Central memory CD8-positive, alpha-beta T cell (primary cell): ENCODE data around the gene EIF5B.
"Not testable (repeated sequence)": the region's sequence is repeated elsewhere in the genome, so short reads cannot be mapped to it uniquely, and the experiment has no call there.

Source experiments
- ATAC-seq: fragments of 150-1000 bp; cut with Tn5 transposase; replicated peaks from 2 replicates; pipeline ENCODE4 v1.10.0; 2022; ENCODE audit warnings: mild to moderate bottlenecking, moderate FRiP score, moderate number of reproducible peaks; ENCODE audit not compliant: poor library complexity, severe bottlenecking; ENCODE audit errors: extremely low read depth
- DNase-seq, 2 donors: peaks; one replicate each; pipeline ENCODE4 v3.0.0; 2021; ENCODE audit warnings: low spot score in 2 of 2
- H3K27ac Mint-ChIP-seq: one replicate; pipeline ENCODE4 v1.8.0; 2022; ENCODE audit warnings: low read depth, mild to moderate bottlenecking, moderate library complexity, mixed read lengths
- H3K27me3 Mint-ChIP-seq: one replicate; pipeline ENCODE4 v1.8.0; 2022; ENCODE audit warnings: mixed read lengths
- H3K36me3 Mint-ChIP-seq: one replicate; pipeline ENCODE4 v1.8.0; 2022; ENCODE audit warnings: mild to moderate bottlenecking, moderate library complexity, mixed read lengths; ENCODE audit not compliant: insufficient read depth
- H3K4me1 Mint-ChIP-seq: one replicate; pipeline ENCODE4 v1.8.0; 2022; ENCODE audit warnings: mixed read lengths
- H3K4me3 Mint-ChIP-seq: one replicate; pipeline ENCODE4 v1.8.0; 2022; ENCODE audit warnings: mild to moderate bottlenecking, moderate library complexity, mixed read lengths
- H3K9me3 Mint-ChIP-seq: one replicate; pipeline ENCODE4 v1.8.0; 2022; ENCODE audit warnings: mixed read lengths

EIF5B gene, protein sequence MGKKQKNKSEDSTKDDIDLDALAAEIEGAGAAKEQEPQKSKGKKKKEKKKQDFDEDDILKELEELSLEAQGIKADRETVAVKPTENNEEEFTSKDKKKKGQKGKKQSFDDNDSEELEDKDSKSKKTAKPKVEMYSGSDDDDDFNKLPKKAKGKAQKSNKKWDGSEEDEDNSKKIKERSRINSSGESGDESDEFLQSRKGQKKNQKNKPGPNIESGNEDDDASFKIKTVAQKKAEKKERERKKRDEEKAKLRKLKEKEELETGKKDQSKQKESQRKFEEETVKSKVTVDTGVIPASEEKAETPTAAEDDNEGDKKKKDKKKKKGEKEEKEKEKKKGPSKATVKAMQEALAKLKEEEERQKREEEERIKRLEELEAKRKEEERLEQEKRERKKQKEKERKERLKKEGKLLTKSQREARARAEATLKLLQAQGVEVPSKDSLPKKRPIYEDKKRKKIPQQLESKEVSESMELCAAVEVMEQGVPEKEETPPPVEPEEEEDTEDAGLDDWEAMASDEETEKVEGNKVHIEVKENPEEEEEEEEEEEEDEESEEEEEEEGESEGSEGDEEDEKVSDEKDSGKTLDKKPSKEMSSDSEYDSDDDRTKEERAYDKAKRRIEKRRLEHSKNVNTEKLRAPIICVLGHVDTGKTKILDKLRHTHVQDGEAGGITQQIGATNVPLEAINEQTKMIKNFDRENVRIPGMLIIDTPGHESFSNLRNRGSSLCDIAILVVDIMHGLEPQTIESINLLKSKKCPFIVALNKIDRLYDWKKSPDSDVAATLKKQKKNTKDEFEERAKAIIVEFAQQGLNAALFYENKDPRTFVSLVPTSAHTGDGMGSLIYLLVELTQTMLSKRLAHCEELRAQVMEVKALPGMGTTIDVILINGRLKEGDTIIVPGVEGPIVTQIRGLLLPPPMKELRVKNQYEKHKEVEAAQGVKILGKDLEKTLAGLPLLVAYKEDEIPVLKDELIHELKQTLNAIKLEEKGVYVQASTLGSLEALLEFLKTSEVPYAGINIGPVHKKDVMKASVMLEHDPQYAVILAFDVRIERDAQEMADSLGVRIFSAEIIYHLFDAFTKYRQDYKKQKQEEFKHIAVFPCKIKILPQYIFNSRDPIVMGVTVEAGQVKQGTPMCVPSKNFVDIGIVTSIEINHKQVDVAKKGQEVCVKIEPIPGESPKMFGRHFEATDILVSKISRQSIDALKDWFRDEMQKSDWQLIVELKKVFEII

DNA sequence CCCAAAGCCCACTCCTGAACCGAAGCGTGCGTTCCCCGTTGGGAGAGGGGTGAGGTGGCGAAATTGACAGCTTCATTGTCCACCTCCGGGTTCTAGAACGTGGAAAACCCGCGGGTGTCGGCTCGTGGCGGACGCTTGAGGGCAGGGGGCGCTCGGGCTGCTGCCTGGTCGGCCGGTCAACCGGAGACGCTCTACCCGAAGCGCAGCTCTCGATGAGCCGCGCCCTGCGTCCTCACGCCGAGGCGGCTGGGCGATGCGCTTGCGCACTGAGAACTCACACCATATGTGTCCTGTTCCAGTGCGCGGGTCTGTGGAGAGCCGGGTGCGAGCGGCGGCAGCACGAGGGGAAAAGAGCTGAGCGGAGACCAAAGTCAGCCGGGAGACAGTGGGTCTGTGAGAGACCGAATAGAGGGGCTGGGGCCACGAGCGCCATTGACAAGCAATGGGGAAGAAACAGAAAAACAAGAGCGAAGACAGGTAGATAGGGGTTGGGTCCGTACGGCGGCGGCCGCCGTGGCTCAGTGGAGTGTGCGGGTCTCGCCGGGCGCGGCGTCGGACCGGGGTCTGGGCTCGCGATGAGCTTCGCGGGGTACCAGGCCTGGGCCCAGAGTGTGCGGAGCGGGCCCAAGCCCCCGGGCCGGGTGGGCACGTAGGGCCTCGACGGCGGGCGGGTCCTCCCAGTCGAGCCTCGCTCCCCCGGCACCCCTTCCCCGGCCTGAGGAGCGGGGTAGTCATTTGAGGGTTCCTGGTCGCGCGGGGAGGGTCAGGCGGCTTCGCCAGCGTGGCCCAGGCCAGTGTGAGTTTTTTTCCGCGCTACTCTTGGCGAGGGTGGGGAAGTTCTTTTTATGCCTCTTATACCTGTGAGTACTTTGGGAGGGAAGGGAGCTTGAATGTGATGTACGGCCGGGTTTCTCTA, at the start of gene EIF5B:
TSS of gene EIF5B (plus strand) at position 277 of the 916 bp plus-strand sequence. CDS start at position 443, 166 bp downstream.
- H3K27me3 Mint-ChIP-seq, result no peaks in the 10 kb centered on the region
- DNase-seq (peak; percentile 80), ATAC-seq (peak; percentile 66)
- peaks cover 36% of the 10 kb centered on the region for H3K4me1 Mint-ChIP-seq
- no peak within 1 kb of the TSS for H3K27ac Mint-ChIP-seq
- H3K9me3 Mint-ChIP-seq, result no peaks in the 10 kb centered on the region
- H3K36me3 Mint-ChIP-seq, result peaks cover 10% of the 10 kb centered on the region
- H3K4me3 Mint-ChIP-seq, result no peak within 1 kb of the TSS

DNA sequence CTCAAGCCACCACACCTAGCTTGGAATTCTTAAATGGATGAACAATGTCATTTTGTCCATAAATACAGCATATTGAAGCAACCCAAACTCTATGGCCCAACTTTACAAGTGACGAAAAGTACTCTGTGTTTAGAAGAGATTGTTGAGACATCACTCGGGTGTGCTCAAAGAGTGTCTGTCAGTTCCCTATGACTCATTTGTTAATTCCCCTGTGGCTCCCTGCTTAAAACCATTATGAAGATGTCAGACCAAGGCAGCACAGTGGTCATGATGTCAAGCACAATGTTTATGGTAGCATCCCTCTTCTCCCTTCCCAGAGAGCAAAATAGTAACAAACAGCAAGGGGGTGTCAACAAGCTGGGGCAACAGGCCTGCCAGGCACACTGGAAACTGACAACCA, 39.2 kb upstream of the EIF5B start:
- no peak overlapping the region for H3K27ac Mint-ChIP-seq
- no peak for ATAC-seq
- peaks cover 2% of the 10 kb centered on the region for H3K36me3 Mint-ChIP-seq
- no peaks in the 10 kb centered on the region for H3K9me3 Mint-ChIP-seq
- no peaks in the 10 kb centered on the region for H3K4me1 Mint-ChIP-seq
- H3K4me3 Mint-ChIP-seq, result no peak overlapping the region
- no peak for DNase-seq
- H3K27me3 Mint-ChIP-seq, result no peaks in the 10 kb centered on the region

DNA sequence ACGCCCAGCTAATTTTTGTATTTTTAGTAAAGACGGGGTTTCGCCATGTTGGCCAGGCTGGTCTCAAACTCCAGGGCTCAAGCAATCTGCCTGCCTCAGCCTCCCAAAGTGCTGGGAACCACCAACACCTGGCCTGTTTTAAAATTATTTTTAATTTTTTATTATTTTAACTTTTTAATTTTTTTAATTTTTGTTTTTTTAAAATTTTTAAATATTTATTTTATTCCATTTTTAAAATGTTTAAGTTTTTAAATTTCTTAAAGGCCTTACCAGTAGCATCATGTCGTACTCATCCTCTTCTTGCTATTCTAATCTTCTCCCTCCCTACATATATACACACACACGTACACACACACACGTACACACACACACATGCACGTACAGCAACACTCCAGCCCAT, 37.6 kb upstream of the EIF5B start:
- DNase-seq (no peak), ATAC-seq (no peak)
- H3K4me1 Mint-ChIP-seq, result no peaks in the 10 kb centered on the region
- H3K9me3 Mint-ChIP-seq, result no peaks in the 10 kb centered on the region
- no peak overlapping the region for H3K27ac Mint-ChIP-seq
- peaks cover 3% of the 10 kb centered on the region for H3K36me3 Mint-ChIP-seq
- no peaks in the 10 kb centered on the region for H3K27me3 Mint-ChIP-seq
- no peak overlapping the region for H3K4me3 Mint-ChIP-seq

DNA sequence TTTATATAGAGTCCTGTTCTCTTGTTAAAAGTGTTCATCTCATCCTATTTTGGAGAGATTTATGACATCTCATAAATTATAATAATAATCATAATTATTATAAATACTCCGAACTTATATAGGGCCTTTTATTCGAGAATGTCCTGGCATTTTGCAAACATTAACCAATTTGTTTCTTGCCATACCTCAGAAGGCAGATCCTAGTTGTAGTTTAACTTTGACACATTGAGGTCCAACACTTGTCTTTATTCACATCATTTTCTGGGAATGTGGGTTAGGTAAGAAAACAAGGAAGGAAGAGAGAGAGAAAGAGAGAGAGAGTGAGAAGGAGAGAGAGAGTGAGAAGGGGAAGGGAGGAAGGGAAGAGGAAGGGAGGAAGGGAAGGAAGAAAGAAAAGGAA, 36.1 kb upstream of the EIF5B start, which contains the start of gene LYG1:
TSS of gene LYG1 (minus strand) at position 101 of the 400 bp plus-strand sequence. CDS start 5,527 bp downstream, outside the sequence.
- not testable (repeated sequence) for H3K9me3 Mint-ChIP-seq

DNA sequence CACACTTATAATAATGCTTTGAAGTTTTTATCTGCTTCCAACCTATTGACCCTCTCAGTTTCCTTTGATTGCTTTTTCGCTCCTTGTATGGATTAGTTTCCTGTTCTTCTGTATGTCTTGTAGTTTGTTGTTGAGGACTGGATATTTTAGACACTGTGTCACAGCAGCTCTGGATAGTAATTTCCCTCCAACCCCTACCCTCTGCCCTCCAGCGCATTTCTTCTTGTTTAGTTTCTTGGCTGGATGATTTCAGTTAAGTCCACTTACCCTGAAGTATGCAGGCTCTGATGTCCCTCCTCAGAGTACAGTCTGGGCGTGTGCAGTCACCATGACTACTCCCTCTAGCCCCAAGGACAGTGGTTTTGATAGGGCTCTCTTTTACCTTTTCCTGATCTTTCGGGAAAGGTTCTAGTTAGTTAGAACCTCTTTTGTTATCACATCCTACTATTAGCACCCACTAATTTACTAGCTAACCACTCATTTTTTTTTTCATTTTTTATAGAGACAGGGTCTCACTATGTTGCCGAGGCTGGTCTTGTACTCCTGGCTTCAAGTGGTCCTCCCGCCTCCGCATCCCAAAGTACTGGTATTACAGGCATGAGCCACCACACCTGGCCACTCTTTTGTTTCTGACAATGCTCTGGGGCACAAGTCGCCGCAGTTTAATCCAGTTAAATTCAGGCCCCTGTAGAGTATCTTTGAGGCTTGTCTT, 19.9 kb upstream of the EIF5B start:
- Mint-ChIP-seq H3K4me3 (no peak overlapping the region), H3K4me1 (no peaks in the 10 kb centered on the region), H3K27ac (no peak overlapping the region), H3K36me3 (peaks cover 36% of the 10 kb centered on the region), H3K9me3 (peaks cover 6% of the 10 kb centered on the region), H3K27me3 (no peaks in the 10 kb centered on the region)
- ATAC-seq (no peak), DNase-seq (no peak)

More for the DNA sequence above, 36.1 kb upstream of the EIF5B start, which contains the start of gene LYG1:
- not testable (repeated sequence) for H3K27me3 Mint-ChIP-seq, ATAC-seq, H3K27ac Mint-ChIP-seq, H3K4me1 Mint-ChIP-seq, H3K36me3 Mint-ChIP-seq, H3K4me3 Mint-ChIP-seq, DNase-seq

DNA sequence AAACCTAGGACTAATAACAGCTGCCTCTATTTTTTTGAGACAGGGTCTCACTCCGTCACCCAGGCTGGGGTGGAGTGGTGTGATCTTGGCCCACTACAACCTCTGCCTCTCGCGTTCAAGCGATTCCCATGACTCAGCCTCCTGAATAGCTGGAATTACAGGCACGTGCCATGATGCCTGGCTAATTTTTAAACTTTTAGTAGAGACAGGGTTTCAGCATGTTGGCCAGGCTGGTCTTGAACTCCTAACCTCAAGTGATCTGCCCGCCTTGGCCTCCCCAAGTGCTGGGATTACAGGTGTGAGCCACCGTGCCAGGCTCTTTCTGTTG, 19.4 kb upstream of the EIF5B start:
- H3K4me1 Mint-ChIP-seq, H3K4me3 Mint-ChIP-seq, ATAC-seq, H3K27me3 Mint-ChIP-seq, H3K27ac Mint-ChIP-seq, H3K9me3 Mint-ChIP-seq, DNase-seq: not testable (repeated sequence)
- H3K36me3 Mint-ChIP-seq, result peaks cover 38% of the 10 kb centered on the region

DNA sequence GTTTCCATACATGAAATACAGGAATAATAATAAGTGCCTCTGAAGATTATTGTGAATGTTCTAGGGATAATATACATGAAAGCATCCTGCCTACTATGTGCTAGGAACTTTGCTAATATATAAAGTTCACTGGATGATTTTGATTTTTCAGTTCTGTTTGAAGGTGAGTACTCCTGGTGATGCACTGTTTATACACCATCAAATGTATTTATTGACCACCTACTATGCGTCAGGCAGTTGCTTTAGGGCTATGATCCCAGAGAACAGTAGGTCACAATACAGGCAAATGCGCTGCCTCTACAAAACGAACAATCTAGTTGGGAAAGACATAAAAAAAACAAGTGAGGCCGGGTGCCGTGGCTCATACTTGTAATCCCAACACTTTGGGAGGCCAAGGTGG, 11.8 kb upstream of the EIF5B start:
- Mint-ChIP-seq H3K4me1 (peaks cover 8% of the 10 kb centered on the region), H3K4me3 (no peak overlapping the region), H3K9me3 (no peaks in the 10 kb centered on the region), H3K36me3 (peaks cover 80% of the 10 kb centered on the region), H3K27me3 (no peaks in the 10 kb centered on the region), H3K27ac (no peak overlapping the region)
- DNase-seq (no peak), ATAC-seq (no peak)

DNA sequence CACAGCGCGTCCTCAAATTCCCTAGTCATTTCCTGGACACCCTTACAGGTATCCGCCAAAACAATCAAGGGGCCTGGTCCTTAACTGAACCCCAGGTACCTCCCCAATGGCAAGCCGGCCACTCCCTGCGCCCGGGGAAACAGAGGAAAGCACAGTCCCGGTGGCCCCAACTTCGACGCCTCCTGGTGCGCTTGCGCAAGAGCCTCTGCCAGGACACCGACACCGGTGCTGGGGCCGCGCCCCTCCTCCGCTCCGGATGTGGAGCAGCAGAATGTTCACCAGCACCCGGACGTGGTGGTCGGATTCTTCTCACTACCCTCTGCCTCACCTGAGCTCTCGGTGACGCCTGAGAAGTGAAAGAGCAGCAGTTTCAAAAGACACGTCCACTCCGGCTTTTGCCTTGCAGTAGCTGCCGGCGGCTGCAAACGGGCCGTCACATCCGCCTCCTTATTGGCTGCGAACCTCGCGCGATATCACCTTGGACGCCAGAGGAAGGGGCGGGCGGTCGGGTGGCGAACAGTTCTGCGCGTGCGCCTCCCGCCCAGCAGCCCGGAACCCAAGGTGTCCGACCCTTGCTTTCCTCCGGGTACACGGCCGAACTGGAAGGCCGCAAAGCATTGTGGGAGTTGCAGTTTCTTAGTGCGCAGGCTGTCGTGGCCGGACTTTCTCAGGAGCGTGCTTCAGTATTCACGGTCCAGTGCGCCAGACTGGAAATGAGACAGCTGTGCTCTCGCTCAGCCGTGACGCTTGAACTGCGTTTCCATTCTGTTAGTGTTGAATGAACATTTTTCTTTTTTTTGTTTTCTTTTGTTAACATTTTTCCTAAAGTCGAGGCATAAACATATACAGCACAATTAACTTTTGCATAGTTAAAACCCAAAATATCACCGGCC, 1.0 kb upstream of the EIF5B start, which contains the start of gene TXNDC9:
TSS of gene TXNDC9 (minus strand) at position 423 of the 893 bp plus-strand sequence. CDS start 3,123 bp downstream, outside the sequence.
- H3K36me3 Mint-ChIP-seq, result peaks cover 21% of the 10 kb centered on the region
- peak; percentile 85 for ATAC-seq
- no peak within 1 kb of the TSS for H3K4me3 Mint-ChIP-seq
- H3K27ac Mint-ChIP-seq, result no peak within 1 kb of the TSS
- DNase-seq, result peak; percentile 91 to 97
- H3K27me3 Mint-ChIP-seq, result no peaks in the 10 kb centered on the region
- no peaks in the 10 kb centered on the region for H3K9me3 Mint-ChIP-seq
- peaks cover 28% of the 10 kb centered on the region for H3K4me1 Mint-ChIP-seq

DNA sequence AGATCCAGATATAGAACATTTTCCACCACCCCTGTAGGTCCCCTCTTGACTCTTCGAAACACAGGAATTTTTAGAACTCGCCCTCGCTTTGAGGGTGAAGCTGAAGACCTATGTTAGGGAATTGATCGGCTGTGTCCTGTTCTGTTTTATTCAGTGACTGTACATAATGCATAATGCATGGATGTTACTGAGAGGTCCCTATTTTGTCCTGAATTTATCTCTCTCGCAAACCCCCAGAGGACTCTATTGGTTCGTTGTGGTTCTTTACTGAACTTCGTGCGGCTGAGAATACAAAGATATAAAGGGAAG, 431 bp upstream of the EIF5B start:
- ATAC-seq, result peak; percentile 2
- no peaks in the 10 kb centered on the region for H3K27me3 Mint-ChIP-seq
- H3K4me3 Mint-ChIP-seq, result no peak overlapping the region
- no peak overlapping the region for H3K27ac Mint-ChIP-seq
- no peak for DNase-seq
- no peaks in the 10 kb centered on the region for H3K9me3 Mint-ChIP-seq
- peaks cover 32% of the 10 kb centered on the region for H3K4me1 Mint-ChIP-seq
- H3K36me3 Mint-ChIP-seq, result peaks cover 17% of the 10 kb centered on the region

DNA sequence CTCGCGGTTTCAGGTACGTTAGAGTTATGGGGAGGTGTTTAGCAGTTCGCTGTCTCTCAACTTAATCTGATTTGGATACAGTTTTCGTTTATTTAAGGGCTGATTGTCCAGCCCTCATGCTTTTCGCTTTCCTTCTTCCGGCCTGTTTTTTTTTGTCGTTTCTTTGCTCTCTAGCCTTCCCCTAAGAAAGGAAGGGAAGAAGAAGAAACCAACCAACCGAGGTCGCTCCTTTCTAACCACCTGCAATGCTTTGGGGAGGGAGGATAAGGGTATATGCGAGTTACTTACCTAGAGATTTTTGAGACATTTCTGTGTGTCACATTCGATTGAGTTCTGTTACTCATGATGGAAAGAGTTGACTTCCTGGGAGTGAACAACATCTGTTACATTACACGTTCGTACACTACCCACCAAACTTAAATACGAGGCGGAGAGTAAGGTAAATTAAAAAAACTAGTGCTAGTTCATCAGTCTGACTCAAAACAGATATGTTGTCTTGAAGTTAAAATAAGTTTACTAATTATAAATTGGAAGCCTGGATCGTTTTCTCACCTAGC, 918 bp downstream of the EIF5B start:
- Mint-ChIP-seq H3K27me3 (no peaks in the 10 kb centered on the region), H3K9me3 (no peaks in the 10 kb centered on the region), H3K4me1 (peaks cover 38% of the 10 kb centered on the region), H3K36me3 (peaks cover 4% of the 10 kb centered on the region), H3K27ac (no peak overlapping the region), H3K4me3 (no peak overlapping the region)
- DNase-seq (no peak), ATAC-seq (no peak)
